ENCODE results near the gene CLCF1.

The CLCF1 gene

GRCh38 chr11:67395555-67396258 lies 22.3 kb upstream of the CLCF1 start:
- no peak for DNase-seq (ENCODE audit: low spot score)

GRCh38 chr11:67393990-67394389 lies 20.6 kb upstream of the CLCF1 start:
- no peak for DNase-seq (ENCODE audit: low spot score)

- no peak for DNase-seq (ENCODE audit: low spot score)
Observed at GRCh38 chr11:67393437-67393836, 20.0 kb upstream of the CLCF1 start.

- DNase-seq (ENCODE audit: low spot score), result peak; percentile 66
Observed at GRCh38 chr11:67392183-67392715, 18.9 kb upstream of the CLCF1 start.

GRCh38 chr11:67391304-67392182 lies 18.1 kb upstream of the CLCF1 start, which contains the start of gene RAD9A:
RAD9A (plus strand) TSS chr11:67391986; CDS start chr11:67392045, 59 bp downstream.
- DNase-seq (ENCODE audit: low spot score), result peak; percentile 99

GRCh38 chr11:67390947-67391303 lies 17.5 kb upstream of the CLCF1 start:
- DNase-seq (ENCODE audit: low spot score), result no peak

GRCh38 chr11:67389477-67389876 lies 16.1 kb upstream of the CLCF1 start:
- no peak for DNase-seq (ENCODE audit: low spot score)

GRCh38 chr11:67387518-67387917 lies 14.1 kb upstream of the CLCF1 start:
- DNase-seq (ENCODE audit: low spot score), result no peak

GRCh38 chr11:67387069-67387468 lies 13.7 kb upstream of the CLCF1 start:
- no peak for DNase-seq (ENCODE audit: low spot score)

- no peak for DNase-seq (ENCODE audit: low spot score)
Observed at GRCh38 chr11:67384851-67385366, 11.5 kb upstream of the CLCF1 start.

- DNase-seq (ENCODE audit: low spot score), result peak; percentile 83
Observed at GRCh38 chr11:67382276-67383136, 9.1 kb upstream of the CLCF1 start.

- no peak for DNase-seq (ENCODE audit: low spot score)
Observed at GRCh38 chr11:67381244-67381972, 8.0 kb upstream of the CLCF1 start.

- no peak for DNase-seq (ENCODE audit: low spot score)
Observed at GRCh38 chr11:67379061-67380058, 6.0 kb upstream of the CLCF1 start.

- DNase-seq (ENCODE audit: low spot score), result no peak
Observed at GRCh38 chr11:67378544-67378943, 5.1 kb upstream of the CLCF1 start.

GRCh38 chr11:67376873-67377808 lies 3.7 kb upstream of the CLCF1 start:
- DNase-seq (ENCODE audit: low spot score), result no peak

- DNase-seq (ENCODE audit: low spot score), result no peak
Observed at GRCh38 chr11:67376063-67376820, 2.8 kb upstream of the CLCF1 start.

- no peak for DNase-seq (ENCODE audit: low spot score)
Observed at GRCh38 chr11:67375320-67376055, 2.1 kb upstream of the CLCF1 start.

Data from hepatic stellate cell (primary cell).